H54 (cell line): ENCODE results near the gene WDR62.

ENCODE experiments used
- DNase-seq: peaks from one replicate; pipeline ENCODE4 v3.0.0; 2011; ENCODE audit warnings: low spot score, mixed read lengths; ENCODE audit not compliant: insufficient read length
- FAIRE-seq: peaks from 3 replicates; lab custom pipeline; 2011; peaks lifted over from hg19 to GRCh38; lab: Jason Lieb, UNC
- POLR2A ChIP-seq: IDR thresholded peaks from 2 replicates; pipeline ENCODE4 v1.6.1; 2011; ENCODE audit warnings: low read depth, mild to moderate bottlenecking, low read length

The WDR62 gene

DNA sequence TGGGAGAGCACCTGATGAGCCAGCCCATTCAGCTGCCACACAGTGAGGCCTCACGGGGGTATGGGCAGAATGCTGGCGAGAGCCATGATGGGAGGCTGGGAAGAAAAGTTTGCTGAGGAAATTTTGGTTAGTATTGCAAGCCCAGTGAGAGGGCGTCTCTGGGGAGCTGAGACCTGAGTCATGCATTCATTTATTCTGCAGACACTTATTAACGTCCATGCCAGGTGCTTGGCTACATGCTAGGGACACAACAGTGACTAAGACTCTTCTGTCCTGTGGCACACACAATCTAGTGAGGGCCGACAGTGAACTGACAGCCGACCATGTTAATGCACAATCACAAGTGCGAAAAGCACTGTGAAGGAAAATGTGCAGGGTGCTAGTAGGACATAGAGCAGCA, 27.2 kb downstream of the WDR62 start:
- no peak for DNase-seq
- FAIRE-seq = no peak

DNA sequence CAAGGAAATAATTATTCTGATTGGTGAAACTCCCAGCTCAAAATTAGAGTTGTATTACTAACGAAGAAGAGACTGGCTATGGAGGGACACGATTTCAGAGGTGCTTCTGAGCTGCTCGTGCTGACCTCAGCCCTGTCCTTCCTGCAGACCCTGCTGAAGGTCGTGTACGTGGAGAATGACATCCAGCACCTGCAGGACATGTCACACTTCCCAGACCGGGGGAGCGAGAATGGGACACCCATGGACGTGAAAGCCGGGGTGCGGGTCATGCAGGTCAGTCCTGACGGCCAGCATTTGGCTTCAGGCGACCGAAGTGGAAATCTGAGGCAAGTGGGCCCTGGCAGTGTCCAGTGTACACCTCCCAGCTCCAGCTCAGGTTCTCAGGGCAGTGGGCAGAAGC, 28.2 kb downstream of the WDR62 start:
- no peak for TF ChIP-seq POLR2A
- DNase-seq = no peak
- no peak for FAIRE-seq

More for the DNA sequence above, 27.2 kb downstream of the WDR62 start:
- TF ChIP-seq POLR2A = no peak

DNA sequence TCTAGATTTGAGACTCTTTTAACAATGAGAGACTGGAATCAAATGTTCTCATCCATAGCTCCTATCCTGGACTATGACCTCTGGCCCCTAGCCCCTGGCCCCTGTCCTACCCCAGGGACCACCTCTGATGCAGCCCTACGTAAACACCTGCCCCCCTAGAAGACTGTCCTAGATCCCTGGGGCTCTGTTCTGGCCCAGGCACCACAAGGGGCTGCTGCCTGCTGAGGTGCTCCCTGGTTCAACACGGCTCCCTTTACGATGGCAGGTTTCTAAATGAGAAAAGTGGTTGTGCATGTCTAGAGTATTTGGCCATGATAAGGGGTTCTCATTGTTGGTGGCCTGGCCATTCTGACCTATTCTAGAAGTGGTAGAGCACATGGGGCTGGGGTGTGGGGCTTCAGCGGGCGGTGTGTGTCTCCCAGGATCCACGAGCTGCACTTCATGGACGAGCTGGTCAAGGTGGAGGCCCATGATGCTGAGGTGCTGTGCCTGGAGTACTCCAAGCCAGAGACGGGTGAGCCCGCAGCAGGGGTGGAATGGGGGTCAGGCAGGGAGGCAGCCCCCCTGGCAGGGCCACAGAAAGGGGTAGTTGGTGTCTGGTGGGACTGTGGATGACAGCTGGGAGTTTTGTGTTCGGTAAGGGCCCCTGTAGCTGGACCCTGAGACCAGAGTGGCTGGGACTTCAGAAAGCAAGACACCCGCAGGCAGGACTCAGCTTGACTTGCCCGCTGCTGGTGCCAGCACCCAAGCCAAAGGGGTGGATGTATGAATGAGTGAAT, 29.7 kb downstream of the WDR62 start:
- no peak for TF ChIP-seq POLR2A
- FAIRE-seq (no peak), DNase-seq (no peak)

DNA sequence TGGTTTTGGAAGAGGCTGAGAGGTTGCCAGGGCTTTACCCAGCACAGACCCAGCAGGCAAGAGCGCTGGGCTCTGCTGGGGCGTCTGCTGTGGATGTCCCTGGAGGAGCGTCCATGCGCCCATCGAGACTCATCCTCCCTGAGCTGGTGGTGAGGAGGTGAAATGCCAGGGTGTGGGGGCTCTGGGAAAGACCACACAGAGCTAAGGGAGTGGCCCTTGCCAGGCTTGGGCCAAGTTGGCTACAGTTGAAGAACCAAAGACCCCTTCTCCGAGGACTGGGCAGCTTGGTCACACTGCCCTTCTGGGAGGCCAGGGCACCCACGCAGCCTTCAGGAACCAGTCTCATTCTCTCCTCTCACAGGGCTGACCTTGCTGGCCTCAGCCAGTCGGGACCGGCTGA, 31.6 kb downstream of the WDR62 start:
- TF ChIP-seq POLR2A = no peak
- DNase-seq (no peak), FAIRE-seq (no peak)

DNA sequence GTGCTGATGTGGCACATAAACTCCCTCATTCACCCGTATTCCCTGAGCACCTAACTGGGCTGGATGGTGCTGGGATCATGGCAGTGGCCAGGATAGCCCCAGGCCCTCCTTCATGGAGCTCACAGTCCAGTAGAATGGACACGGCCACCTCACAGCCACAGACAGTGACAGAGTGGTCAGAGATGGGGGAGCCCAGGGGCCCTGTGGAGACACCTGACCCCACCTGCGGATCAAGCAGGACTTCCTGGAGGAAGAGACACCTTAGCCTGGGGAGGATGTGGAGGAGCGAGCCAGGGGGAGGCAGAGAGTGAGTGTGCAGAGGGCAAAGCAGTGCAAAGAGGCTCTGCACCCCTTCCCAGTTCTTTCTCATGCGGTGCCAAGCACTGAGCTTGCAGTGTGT, 35.1 kb downstream of the WDR62 start:
- no peak for TF ChIP-seq POLR2A
- FAIRE-seq = no peak

DNA sequence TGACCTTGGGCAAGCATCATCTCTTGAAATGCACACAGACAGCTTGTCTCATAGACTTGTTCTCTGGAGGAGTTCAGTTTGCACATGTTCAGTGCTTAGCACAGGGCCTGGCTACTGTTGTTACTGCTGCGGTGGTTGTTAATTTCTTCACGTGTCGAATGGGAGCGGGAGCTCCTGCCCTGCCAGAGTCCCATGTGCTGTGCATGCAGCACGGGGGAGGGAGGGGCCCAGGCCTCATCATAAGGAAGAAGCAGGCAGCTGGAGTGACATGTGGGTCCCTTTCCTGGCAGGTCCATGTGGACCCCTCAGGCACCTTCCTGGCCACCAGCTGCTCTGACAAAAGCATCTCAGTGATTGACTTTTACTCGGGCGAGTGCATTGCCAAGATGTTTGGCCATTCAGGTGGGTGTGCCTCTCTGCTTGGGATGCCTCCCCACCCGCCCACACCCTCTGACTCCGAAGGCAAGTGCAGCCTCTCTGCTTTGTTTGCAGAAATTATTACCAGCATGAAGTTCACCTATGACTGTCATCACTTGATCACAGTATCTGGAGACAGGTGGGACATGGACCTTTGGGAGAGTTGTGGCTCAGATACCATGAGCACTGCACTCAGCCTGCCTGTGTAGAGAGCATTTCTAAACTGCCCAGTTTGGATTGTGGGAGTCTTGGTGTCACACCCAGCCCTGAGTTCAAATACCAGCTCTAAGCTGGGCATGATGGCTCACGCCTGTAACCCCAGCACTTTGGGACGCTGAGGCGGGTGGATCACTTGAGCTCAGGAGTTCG, 36.4 kb downstream of the WDR62 start:
- no peak for DNase-seq
- no peak for FAIRE-seq
- no peak for TF ChIP-seq POLR2A

More for the DNA sequence above, 35.1 kb downstream of the WDR62 start:
- no peak for DNase-seq

DNA sequence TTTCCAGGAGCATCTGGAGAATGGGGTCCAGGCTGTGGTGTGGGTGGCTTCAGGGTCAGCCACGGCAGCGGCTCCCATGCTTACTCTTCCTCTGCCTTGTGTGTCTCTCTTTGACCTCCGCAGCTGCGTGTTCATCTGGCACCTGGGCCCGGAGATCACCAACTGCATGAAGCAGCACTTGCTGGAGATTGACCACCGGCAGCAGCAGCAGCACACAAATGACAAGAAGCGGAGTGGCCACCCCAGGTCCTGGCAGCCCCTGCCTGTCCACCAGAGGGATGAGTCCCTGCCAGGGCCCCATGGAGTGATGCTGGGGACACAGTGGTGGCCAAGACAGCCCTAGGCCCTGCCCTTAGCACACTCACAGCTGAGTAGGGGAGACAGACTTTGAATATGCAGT, 37.9 kb downstream of the WDR62 start:
- DNase-seq = no peak
- no peak for TF ChIP-seq POLR2A
- FAIRE-seq = no peak

DNA sequence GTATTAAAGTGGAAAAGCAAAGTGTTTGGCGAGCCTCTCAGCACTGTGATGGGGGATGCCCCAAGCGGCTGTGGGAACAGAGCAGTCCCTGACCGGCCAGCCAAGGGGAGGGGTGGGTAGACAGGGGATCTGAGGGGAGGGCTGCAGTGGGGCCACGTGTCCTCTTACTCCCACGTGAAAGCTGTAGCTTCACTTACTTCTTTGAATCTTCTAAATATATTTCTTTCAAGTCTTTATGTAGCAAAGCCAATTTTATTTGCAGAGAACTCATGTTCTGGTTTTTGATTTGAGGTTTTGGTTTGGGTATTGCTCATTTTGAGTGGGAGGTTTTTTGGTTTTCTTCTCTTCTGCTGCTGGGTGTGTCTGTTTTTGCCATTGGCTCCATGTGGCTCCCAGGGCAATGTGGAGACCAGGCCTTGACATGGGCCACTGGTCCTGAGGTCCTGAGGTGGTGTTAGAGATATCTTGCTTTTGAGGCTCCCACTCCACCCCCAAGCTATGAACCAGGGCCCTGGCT, 38.5 kb downstream of the WDR62 start:
- FAIRE-seq (no peak), DNase-seq (no peak)
- no peak for TF ChIP-seq POLR2A

DNA sequence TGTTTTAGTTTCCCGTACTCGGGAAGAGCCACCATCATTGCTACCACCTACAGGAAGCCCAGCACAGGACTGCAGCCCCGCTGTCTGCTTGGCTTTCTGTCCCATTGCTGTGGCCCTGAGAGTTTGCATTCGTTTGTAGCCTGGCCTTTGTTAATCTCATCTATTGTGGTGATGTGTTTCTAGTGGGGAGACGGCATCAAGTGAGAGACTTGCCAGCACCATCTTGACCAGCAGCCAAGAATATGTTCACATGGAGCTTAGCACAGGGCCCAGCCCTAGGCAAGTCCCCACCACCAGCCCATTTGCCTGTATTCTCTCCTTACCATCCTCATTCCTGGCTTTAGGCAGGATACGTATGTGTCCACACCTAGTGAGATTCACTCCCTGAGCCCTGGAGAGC, 39.0 kb downstream of the WDR62 start:
- DNase-seq (no peak), FAIRE-seq (no peak)
- TF ChIP-seq POLR2A = no peak

DNA sequence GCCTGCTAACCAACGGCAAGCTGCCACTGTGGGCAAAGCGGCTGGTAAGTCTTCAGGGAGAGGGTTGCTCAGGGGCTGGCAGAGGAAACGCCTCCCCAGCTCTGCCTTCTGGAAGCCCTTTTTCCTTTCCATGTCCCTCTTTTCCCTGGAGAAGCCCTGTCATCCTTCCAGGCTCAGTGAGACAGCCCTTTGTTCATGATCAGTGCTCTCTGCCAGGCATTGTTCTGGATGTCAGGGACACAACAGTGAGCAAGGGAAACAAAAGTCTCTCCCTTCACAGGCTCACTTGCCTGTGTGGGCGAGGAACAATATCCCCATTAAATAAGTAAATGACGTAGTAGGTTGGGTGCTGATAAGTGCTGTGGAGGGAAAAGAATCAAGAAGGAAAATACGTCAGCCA, 42.3 kb downstream of the WDR62 start:
- TF ChIP-seq POLR2A = no peak
- DNase-seq = no peak
- no peak for FAIRE-seq

DNA sequence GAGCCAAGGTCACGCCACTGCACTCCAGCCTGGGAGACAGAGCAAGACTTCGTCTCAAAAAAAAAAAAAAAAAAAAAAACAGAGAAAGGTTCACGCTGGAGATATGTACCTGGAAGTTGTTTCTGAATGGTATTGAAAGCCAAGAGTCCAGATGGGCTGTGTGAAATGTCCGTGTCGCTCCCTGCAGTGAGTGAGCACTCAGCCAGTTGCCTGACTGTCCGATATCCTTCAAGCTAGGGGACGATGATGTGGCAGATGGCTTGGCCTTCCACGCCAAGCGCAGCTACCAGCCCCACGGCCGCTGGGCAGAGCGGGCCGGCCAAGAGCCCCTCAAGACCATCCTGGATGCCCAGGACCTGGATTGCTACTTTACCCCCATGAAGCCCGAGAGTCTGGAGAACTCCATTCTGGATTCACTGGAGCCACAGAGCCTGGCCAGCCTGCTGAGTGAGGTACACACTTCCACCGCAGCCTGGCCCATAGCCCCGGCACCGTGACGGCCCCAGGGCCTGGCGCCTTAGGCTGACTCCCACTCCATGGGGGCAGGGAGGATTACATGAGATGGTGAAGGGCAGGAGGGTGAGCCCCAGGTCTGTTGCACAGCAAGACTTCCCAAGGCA, 44.6 kb downstream of the WDR62 start:
- no peak for DNase-seq
- no peak for TF ChIP-seq POLR2A
- no peak for FAIRE-seq

DNA sequence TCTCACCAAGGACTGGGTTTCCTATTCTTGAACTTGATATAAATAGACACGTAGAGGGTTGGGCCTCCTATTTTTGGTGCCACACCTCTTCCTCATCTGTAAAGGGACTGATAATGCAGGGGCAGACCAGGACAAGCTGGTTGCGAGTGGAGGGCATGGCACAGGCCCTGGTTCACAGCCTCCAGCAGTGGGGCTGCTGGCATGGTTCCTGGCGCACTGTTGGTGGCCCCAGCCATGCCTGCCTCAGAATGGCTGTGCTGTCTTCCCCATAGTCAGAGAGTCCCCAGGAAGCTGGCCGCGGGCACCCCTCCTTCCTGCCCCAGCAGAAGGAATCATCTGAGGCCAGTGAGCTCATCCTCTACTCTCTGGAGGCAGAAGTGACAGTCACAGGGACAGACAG, 45.8 kb downstream of the WDR62 start:
- TF ChIP-seq POLR2A = peak; percentile 11; the same call in 1 of the 2 replicates
- DNase-seq = no peak
- FAIRE-seq = no peak

DNA sequence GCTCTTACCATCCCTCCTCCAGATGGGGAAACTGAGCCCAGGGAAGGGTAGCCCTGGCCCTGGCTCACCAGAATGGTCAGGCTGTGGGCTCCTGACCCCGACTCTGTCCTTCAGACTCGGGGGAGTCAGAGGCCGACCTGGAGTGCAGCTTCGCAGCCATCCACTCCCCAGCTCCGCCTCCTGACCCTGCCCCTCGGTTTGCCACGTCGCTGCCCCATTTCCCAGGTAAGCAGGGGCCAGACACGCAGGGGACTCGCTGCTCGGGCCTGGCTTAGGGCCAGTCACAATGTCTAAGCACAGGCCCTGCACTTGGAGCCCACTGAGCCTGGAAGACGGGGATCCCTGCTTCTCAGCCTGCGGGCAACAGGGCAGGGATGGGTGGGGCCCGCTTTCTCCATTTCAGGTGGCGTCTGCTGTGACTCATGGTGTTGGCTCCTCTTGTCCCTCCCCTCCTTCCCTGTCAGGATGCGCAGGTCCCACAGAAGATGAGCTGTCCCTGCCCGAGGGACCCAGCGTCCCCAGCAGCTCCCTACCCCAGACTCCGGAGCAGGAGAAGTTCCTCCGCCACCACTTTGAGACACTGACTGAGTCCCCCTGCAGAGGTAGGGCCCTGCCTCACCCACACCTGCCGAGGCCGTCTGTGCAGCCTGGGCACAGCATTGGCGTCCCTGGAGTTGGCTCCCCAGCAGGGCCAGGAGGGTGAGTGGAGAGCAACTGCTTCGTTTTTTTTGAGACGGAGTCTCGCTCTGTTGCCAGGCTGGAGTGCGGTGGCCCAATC, 47.0 kb downstream of the WDR62 start:
- no peak for FAIRE-seq
- DNase-seq = no peak
- no peak for TF ChIP-seq POLR2A
